Astrocyte of the hippocampus (primary cell): Measurements from ENCODE around the gene RARG.
A peak's percentile ranks its signal among the peaks of the same experiment; 100 is the strongest.
"Not testable (repeated sequence)": the region's sequence is repeated elsewhere in the genome, so short reads cannot be mapped to it uniquely, and the experiment has no call there.

ENCODE experiments used
- DNase-seq: peaks from one replicate; pipeline ENCODE4 v3.0.0; 2011; ENCODE audit warnings: low read depth, low spot score

Gene RARG

DNA sequence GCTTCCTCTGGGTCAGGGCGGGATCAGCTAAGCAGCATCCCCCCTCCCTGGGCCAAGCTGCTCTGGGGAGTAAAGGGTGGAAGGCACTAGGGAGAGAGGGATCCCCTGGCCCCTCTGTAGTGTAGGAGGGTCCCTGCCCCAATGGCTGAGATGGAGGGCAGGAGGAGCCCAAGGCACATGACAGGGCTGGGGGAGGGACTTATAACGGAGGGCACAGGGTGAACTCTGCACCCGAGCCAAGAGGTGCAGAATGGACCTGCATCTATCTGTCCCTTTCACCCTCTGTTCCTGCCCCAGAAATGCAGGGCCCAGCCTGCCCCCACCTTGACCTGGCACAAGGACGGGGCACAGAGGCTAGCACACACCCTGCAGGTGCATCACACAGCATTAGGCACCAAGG is 21.2 kb downstream of the RARG start:
- DNase-seq: no peak

DNA sequence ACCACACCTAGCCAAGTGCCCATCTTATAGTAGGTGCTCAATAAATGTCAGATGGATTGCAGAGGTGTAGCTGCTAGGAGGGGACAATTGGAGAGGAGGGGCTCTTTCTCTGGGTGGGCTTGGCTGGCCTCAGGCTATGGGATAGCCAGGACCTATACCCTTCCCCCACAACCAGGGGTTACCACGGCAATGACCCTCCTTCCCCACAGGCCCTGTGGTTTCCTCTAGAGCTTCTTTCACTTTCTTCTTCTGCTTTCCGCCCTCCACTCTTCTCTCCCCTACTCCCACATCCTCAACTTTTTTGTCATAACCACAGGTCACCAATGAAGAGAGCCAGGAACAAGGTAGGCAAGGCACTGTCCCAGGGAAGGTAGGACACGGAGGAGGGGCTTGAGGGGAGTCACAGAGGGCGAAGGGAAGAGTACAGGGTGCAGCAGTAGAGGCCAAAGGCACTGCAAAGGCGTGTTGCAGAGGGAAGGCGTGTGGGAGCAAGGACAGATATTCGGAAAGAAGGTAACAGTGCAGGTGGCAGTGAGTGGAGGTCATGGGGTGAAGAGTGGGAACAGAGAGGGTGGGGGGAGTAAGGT is 23.0 kb downstream of the RARG start:
- no peak for DNase-seq

DNA sequence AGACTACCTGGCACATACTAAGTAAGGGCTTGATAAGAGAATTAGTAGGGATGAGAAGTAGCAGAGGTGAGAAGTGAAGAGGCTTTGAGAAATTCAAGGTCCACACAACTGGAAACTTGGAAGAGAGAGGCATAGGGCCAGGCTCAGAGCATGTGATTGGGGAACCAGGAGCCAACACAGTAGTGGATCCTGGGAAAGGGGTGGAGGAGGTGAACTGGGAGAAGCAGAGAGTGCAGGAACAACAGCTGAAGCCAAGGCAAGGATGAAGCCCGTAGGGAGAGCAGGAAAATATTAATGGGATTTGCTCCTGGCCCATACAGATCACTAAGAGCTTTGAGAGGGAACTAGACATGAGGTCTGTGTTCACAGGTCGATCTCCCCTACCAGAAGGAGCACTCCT is 23.6 kb downstream of the RARG start:
- DNase-seq: no peak

DNA sequence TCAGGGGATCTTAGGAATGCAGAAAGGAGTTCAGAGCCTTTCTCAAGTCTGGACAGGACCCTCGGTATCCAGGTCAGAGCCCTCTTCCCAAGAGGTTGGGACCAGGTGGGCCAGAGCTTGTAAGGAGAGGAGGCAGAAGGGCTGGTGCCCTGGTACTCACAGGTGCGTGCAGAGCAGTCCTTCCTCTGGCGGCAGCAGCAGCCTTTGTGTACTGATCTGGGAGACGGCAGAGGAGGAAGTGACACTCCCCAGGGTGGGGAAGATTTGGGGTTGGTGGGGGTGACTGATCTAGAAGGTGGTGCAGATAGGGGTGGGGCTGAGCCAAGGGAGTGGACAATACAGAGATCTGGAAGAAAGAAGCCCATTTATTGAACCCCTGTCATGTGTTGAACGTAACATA is 25.0 kb downstream of the RARG start, which contains the start of gene ITGB7:
TSS of gene ITGB7 (minus strand) at position 210 of the 400 bp plus-strand sequence. CDS start 6,808 bp downstream, outside the sequence.
- no peak for DNase-seq

DNA sequence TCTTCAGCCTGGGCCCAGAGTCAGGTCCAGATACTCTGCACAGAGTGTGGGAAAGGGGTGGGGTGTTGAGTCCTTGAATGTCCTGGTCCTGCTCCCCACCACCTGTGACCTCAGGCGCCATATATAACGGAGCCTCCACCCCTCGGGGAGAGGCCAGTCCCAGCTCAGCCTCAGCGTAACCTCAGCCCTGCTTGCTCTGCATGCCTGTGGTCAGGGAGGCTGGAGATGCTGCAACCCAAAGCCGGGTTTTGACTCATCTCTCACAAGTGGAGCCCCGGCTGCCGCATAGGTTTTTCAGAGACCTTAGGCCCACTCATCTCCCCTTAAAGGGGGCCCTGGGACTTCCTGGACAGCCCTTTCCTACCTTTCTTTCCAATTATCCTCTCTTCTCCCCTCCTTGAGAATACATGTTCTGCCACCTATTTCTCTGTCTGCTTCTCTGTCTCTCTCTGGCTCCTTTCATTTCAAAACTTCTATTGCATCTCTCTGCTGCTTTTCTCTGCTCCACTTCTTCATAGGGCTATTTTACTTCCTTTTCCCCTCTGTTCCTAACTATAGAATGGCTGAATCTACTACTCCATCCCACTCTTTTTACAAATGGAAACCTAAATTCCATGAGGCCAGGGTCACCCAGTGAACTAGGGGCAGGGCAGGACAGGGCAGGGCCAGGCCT is 26.1 kb downstream of the RARG start:
- peak; percentile 87 for DNase-seq

DNA sequence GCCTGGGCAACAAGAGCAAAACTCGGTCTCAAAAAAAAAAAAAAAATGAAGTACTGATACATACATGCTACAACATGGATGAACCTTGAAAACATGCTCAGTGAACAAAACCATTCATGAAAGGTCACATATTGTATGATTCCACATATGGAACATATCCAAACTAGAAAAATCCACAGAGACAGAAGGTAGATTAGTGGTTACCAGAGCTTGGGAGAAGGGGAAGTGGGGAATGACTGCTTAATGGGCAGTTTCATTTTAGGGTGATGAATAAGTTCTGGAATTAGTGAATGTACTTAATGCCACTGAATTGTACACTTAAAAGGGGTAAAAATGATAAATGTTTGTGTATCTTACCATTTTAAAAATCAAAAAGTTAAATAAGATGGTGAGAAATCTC is 27.7 kb downstream of the RARG start:
- no peak for DNase-seq

DNA sequence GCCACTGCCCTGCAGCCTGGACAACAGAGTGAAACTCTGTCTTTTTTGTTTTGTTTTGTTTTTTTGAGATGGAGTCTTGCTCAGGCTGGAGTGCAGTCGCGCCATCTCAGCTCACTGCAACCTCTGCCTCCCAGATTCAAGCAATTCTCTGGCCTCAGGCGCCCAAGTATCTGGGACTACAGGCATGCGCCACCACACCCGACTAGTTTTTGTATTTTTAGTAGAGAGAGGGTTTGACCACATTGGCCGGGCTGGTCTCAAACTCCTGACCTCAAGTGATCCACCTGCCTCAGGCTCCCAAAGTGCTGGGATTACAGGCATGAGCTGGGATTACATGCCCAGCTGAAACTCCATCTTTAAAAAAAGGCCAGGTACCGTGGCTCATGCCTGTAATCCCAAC is 29.7 kb downstream of the RARG start:
- not testable (repeated sequence) for DNase-seq

DNA sequence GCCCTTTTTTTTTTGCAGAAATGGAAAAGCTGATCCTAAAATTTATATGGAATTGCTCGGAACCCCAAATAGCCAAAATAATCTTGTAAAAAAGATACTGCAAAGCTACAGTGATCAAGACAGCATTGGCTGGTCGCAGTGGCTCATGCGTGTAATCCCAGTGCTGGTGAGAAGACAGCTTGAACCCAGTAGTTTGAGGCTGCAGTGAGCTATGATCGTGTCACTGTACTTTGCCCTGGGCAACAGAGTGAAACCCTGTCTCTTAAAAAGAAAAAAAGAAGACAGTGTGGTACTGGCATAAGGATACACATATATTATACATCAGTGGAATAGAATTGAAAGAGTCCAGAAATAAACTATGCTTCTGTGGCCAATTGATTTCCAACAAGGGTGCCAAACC is 30.4 kb downstream of the RARG start:
- DNase-seq: no peak

DNA sequence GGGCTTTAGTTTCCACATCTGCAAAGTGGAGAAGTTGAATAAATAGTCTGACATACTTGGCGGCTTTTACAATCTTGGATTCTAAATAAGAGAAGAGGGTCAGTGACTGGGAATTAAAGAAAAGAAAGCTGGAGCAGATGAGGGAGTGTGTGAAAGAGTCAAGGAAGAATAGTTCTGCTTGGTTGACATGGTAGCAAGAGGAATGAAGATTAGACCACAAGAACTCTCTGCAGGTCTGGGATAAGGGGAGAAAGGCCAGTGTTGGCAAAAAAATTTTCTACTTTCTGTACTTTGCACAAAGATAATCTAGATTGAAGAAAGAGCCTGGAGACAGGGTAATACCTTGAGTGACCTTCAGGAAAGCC is 30.9 kb downstream of the RARG start:
- DNase-seq: peak; percentile 56

DNA sequence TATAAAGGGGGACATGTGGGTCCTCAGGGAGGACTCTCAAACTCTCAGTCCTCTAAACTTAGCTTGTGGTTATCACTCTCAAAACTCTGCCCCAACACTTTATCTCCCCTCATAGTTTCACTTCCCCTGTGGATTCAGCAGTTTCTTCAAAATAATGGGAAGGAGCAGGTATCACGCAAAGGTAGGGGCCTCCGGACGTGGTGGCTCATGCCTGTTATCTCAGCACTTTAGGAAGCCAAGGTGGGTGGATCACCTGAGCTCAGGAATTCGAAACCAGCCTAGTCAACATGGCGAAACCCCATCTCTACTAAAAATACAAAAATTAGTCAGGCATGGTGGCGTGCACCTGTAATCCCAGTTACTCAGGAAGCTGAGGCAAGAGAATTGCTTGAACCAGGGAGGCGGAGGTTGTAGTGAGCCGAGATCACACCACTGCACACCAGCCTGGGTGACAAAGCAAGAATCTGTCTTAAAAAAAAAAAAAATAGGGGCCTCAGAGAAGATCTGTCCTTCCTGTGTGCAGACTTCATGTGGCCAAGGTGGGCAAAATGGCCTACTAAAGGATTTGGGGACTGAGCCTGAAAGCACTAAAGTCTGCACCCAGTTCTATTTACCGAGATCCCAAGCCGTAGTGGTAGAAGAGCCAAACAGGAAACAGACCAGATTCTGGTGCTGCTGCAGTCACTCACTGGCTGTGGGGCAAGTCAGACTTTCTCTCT is 31.4 kb downstream of the RARG start:
- no peak for DNase-seq

DNA sequence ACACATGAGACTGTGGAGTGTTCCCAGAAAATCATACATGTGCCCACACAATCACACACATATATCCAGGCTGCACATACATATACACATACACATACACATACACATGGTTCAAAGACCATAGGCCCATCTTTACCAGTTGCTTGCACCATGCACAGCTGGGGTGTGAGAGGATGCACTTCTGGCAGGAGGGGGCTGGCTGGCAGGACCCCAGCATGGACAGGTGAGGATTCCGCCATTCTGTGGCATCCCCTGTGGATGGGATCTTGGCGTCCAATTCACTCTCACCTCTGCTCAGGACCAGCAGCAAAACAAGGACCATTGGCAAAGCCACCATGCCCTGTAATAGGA is 31.9 kb downstream of the RARG start:
- no peak for DNase-seq

DNA sequence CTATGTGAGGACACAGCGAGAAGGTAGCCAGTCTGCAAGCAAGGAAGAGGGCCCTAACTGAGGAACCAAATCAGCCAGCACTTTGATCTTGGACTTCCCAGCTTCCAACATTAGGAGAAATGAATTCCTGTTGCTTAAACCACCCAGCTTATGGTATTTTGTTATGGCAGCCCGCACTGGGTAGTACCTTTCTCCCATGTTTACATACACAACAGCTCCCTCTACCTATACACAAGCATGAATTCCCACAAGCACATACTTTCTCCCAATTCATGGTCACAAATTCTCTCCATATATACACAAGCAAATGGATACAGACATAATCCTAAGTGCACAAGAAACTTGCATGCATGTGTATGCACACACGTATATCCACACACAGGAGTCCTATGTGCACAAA is 32.3 kb downstream of the RARG start:
- no peak for DNase-seq

DNA sequence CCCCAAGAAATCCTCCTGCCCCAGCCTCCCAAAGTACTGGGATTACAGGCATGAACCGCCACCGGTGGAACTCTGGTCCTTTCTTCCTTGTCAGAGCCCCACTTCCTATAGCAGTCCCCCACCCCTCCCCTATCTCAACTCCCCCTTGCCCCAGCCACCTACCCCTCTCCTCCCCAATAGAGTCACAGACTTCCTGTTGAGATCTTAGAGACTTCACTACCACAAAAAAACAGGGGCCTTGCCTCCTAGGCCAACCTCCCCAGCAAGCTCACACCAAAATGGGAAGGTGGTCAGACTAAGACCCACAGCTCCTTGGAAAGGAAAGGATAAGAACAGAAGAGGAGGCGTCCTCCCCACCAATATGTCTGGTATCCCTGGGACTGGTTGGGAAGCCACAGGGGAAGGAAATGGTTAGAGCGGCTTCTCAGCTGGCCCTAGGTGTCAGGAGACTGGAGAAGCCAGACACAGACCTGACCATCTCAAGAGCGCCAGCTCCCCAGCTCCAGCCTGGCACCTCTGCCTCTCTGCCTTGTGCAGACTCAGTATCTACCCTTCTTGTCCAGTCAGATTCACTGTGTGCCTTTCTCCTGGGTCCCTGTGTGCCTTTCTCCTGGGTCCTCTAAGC is 33.4 kb downstream of the RARG start:
- DNase-seq: no peak

DNA sequence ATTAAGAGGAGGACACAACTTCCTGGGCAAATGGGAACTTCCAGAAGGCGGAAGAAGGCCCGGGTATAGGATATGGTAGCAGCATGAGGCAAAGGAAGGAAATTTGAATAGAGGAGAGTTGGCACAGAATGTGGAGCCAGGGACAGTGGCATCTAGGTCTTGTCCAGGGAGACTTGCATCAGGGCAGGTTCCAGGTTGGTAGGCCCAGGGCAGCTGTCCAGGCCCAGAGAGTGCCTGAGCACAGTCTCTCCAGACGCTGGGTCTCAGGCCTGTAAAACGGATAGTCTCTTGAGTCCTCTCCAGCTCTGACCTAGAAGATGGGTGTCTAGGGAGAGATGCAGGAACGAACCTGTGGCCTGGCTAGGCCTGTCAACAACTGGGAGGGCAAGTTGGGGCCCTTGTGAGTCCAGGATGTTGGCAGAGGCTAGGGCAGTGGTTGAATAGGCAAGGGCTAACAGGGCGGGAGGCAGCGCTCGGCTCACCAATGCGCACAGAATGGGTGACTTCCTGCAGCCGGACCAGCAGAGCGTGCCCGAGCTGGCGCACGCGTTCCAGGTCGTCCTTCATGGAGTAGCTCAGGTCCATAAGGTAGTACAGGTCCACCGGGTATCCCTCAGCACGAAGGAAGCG is 34.9 kb downstream of the RARG start:
- no peak for DNase-seq

DNA sequence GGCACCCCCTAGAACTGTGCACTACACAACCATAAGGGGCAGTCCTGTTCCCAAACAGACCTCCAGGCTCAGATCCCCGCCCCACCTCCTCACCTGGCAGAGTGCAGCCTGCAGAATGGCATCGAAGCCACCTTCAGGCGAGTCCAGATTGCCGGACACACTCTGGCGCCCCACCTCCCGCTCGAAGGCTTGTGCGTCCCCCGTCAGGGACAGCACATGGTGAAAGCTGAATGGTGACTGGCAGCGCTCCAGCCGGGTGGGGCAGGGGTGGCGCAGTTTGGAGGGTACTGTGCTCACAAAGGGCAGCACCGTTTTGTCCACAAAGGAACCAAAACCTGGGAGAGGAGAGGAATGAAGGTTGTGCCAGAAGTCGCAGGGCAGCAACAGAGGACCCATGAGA is 35.5 kb downstream of the RARG start:
- no peak for DNase-seq

DNA sequence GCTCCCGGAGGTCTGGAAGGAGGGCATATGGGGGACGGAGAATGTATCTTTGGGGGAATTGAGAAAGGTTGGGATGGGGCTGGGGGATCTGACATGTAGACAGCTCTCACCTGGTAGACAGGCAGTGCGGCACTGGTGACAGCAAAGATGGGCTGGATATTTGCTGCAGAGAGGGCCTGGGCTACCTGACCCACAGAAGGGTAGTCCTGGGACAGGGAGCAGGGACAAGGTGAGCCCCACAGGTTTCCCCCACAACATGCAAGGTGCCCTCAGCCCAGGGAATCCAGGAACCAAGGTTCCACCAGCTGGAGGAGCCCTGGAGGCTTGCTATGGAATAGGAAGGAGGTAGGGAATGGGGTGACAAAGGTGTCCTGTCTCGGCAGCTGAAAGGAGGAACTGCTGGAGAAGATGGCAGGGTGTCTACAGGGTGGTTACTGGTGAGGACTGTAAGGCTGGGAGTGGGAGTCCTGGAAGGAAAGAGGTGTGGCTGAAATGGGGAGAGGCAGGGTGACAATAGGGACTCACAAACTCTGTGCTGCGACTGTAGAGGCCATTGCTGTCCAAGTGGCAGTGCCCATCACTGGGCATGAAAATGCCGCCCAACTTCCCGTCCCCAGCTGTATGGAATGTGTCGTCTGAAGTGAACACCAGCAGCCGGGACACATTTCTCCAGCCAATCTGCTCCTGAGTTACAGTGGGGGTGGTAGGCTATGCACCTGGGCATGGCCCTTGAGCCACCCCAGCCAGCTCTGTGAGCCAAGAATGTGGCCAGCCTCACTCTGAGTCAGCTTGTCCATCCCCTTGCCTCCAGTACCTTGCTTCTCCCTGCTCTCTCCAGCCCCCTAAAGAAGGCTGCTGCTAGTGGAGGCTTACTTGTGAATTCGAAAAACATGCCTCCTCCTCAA is 36.2 kb downstream of the RARG start:
- peak; percentile 53 for DNase-seq

DNA sequence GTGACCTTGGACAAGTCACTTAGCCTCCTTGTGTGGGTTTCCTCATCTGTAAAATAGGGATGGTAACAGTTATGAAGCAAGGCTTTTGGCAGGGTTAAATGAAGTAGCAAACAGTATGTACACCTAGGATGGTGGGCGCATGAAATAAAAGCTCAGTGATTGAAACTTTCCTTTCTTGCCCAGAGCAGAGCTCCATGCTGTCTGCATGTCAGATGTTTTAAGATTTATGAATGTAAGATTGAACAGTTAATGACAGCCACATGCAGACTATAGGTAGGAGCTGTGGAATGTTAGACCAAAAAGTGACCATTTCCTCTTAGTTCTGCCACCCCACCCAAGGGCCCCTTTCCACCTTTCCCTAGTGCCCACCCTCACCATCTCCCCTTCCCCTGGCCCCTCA is 37.0 kb downstream of the RARG start:
- no peak for DNase-seq

DNA sequence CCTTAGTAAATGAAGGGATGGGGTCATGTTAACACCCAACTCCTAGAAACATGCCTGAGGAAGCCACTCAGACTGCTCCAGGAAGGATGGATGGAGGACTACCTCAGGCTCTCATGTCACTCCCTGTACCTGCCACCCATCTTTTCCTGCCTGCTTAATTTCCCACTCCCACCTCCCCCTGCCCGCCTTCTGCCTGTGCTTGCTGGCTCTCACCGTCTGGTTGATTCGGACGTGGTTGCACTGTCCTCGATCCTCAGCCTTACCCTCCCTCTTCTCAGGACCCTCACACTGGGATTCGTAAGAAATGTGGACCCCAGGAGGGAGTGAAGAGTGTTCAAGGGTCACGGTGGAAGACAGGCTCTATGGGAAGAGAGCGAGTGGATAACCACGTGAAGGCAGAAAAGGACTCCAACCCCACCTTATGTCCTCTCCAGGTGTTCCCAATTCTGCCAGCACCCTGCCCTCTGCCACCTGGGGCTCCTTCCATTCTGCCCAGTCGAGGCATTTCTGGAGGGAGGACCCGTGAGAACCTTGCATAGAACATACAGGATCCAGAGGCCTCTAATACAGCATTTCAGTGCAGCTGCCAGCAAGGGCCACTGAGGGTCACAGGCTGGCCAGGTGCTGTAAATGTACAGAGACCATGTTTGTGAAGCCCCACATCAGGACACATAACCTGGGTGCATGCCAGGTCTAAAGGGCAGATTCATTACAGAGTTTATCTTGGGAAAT is 37.9 kb downstream of the RARG start:
- DNase-seq: no peak

DNA sequence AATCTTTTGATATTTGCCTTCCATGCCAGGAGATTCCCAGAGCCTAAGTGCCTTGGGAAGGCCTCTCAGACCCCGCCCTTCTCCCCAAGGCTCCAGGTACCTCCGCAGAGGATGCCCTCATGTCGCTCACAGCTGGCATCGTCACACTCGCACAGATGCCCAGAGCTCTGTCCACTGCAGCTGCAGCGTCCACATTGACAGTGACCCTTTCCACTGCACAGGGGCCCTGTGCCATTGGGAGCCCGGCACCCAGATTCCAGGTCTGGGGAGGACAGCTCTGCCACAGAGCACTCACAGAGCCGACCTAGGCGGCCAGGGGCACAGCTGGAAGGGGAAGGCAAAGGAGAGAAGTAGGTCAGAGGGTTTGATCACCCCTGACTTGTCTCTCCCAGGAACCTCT is 39.0 kb downstream of the RARG start:
- no peak for DNase-seq

DNA sequence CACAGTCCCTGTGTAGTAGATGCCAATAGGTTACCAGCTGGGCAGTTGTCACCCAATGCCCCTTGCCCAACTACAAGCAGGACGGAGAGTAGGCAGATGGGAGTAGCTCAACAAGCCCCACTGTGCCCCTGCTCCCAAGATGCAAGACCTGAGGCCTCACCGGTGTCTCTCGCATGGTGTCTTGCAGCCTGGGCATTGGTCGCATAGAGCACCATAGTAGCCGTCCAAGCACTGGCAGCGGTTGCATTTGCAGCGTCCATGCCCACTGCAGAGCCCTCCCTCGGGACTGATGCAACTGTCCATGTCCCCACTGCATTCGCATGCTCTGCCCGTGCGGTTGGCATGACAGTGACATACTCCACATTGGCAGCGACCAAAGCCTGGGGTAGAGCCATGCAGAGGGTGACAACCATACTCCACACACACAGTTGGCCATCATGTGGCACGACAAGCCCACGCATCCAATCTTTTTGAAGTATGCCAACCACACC is 39.4 kb downstream of the RARG start:
- no peak for DNase-seq
